WERI-Rb-1 (cell line): Measurements from ENCODE around the gene AHCY.
"Not testable (repeated sequence)": the region's sequence is repeated elsewhere in the genome, so short reads cannot be mapped to it uniquely, and the experiment has no call there.

ENCODE experiments used
- DNase-seq: peaks from one replicate; pipeline ENCODE4 v3.0.0-alpha.2; 2020
- H3K27ac ChIP-seq: fragments of 250-450 bp; sonication (Bioruptor Pico); 2 replicates; pipeline ENCODE4 v1.5.1; 2020; ENCODE audit warnings: mild to moderate bottlenecking, moderate library complexity
- H3K27me3 ChIP-seq: fragments of 250-450 bp; sonication (Bioruptor Pico); 2 replicates; pipeline ENCODE4 v1.5.1; 2021; ENCODE audit warnings: mild to moderate bottlenecking, low read depth, moderate library complexity; ENCODE audit not compliant: insufficient read depth, severe bottlenecking
- H3K36me3 ChIP-seq: fragments of 250-450 bp; sonication (Bioruptor Pico); 2 replicates; pipeline ENCODE4 v1.5.1; 2020; ENCODE audit warnings: mild to moderate bottlenecking, moderate library complexity
- H3K4me3 ChIP-seq: 2 replicates; pipeline ENCODE4 v1.5.1; 2011; ENCODE audit warnings: low read depth, mild to moderate bottlenecking, control low read depth, low read length
- H3K9me3 ChIP-seq: fragments of 250-450 bp; sonication (Bioruptor Pico); 2 replicates; pipeline ENCODE4 v1.5.1; 2021; ENCODE audit warnings: mild to moderate bottlenecking, moderate library complexity; ENCODE audit not compliant: severe bottlenecking
- CTCF ChIP-seq: IDR thresholded peaks from 2 replicates; pipeline ENCODE4 v1.5.1; 2011; ENCODE audit warnings: low read depth, mild to moderate bottlenecking, control low read depth, inconsistent platforms, low read length

Gene AHCY

DNA sequence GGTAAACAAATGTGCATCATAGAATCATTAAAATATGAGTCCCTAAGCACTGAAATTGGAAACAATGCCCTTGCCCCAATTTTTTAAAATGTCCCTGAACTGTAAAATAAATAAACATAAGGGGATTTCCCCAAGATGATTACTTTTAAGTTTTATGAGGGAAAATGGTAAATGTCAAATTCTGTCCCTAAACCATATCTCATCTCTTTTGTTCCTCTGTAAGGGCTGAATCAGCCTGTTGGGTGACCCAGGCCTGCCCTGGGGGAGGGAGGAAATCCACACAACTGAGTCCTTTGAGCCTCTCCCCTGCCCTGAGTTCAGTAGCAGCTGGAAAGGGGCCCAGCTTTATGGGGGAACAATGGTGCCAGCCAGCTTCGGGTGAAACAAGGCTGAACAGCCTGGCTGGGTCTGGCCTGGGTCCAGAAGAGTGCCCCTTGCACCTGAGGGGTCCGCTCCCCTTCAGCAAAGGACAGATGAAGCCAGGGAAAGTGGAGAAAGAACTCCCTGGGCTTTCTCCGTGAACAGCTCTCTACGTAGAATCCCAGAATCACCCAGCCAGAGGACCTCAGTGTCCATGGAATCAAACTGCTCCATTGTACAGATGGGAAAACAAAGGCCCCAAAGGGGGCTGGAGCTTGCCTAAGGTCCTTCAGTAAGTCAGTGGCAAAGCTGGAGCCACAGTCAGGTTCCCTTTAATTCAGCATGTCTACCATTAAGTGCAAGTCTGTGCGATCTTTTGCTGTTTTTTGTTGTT, 31.7 kb upstream of the AHCY start:
- Histone ChIP-seq H3K27ac (no peak overlapping the region), H3K4me3 (no peak overlapping the region), H3K9me3 (no peaks in the 10 kb centered on the region), H3K27me3 (no peaks in the 10 kb centered on the region), H3K36me3 (no peaks in the 10 kb centered on the region)
- TF ChIP-seq CTCF: no peak
- no peak for DNase-seq

- Histone ChIP-seq H3K36me3 (no peaks in the 10 kb centered on the region), H3K27me3 (no peaks in the 10 kb centered on the region), H3K4me3 (no peak overlapping the region), H3K9me3 (no peaks in the 10 kb centered on the region), H3K27ac (no peak overlapping the region)
- TF ChIP-seq CTCF: no peak
- no peak for DNase-seq
Observed at GRCh38 chr20:34333786-34334185, 30.6 kb upstream of the AHCY start.

DNA sequence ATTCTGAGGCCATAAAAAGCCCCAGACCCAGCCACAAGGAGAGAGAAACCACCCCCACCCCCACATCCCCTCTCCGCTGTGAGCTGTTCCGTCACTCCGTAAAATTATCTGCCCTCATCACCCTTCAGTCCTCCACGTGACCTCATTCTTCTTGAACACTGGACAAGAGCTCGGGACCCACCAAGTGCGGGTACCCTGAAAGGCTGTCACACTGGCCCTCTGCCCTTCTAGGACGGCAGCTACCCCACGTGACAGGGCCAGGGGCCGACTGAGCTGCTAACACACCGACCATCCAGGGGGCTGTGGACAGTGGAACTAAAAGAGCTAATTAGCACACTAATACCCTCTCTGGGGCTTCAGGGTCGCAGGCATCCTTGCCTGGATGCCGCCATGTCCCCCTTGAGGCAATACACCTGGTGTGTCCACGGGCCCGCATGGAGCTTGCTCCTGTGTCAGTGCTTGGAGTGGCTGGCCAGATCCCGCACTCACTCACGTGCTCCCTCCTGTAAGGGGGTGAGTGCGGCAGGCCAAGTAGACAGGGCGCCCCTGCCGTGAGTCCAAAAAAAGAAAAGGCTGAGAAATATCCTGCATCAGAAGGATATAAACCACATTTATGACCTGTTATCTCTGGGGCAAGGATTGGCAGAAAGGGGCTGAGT, 29.2 kb upstream of the AHCY start:
- no peak overlapping the region for H3K27ac ChIP-seq
- no peak for TF ChIP-seq CTCF
- no peaks in the 10 kb centered on the region for H3K27me3 ChIP-seq
- H3K36me3 ChIP-seq: no peaks in the 10 kb centered on the region
- no peak overlapping the region for H3K4me3 ChIP-seq
- no peak for DNase-seq
- no peaks in the 10 kb centered on the region for H3K9me3 ChIP-seq

DNA sequence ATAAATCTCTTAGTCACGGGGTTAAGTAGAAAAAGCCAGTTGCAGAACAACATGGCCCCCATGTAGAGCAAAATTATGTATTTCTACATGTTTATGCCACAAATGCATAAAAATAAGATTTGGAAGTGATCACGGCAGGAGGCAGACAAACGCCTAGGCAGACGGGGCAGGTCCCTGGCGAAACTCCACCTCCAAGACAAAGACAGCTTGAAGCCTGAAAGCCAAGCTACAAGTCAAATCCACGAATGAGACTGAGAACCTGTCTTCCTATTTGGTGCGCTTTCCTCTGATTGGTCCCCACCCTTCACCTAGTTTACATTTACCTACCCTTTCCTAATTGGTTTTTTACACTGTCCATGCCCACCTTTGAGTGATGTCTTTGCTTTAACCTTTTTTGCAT, 28.7 kb upstream of the AHCY start:
- TF ChIP-seq CTCF: no peak
- Histone ChIP-seq H3K27ac (no peak overlapping the region), H3K36me3 (no peaks in the 10 kb centered on the region), H3K4me3 (no peak overlapping the region), H3K27me3 (no peaks in the 10 kb centered on the region), H3K9me3 (no peaks in the 10 kb centered on the region)
- no peak for DNase-seq

GRCh38 chr20:34330861-34331544, 27.8 kb upstream of the AHCY start:
- not testable (repeated sequence) for DNase-seq, H3K36me3 ChIP-seq, H3K27ac ChIP-seq, H3K9me3 ChIP-seq, H3K4me3 ChIP-seq, H3K27me3 ChIP-seq

DNA sequence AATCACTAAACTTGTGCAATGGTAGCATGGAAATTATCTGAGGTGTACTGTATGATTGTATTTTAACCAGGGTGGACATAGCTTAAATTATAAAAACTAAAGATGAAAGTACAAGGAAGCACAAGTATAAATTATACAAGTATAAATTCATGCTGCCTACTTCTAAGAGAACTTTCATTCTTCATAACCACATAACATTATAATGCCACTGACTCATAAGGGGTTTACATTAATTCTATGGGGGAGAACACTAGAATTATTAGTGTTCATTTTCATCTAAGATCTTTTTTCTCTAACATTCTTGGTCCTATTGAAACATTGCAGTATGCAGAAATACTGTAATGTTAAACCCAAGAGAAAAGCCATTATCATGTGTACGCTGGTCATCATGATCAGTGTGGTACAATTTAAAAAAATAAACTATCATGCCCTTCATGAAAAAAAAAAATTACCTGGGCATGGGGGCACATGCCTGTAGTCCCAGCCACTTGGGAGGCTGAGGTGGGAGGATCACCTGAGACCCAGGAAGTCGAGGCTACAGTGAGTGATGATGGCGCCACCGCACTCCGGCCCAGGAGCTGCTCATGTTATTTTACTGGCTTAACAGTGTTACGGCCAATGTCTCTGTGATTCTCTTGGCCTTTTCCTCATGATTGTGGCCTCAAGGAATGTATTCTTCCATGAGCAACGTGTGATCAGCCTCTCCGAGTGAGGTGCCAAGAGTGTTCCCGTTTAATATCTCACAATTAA, 25.9 kb upstream of the AHCY start:
- DNase-seq: no peak
- Histone ChIP-seq H3K27ac (no peak overlapping the region), H3K4me3 (no peak overlapping the region), H3K9me3 (no peaks in the 10 kb centered on the region), H3K27me3 (no peaks in the 10 kb centered on the region), H3K36me3 (no peaks in the 10 kb centered on the region)
- no peak for TF ChIP-seq CTCF

DNA sequence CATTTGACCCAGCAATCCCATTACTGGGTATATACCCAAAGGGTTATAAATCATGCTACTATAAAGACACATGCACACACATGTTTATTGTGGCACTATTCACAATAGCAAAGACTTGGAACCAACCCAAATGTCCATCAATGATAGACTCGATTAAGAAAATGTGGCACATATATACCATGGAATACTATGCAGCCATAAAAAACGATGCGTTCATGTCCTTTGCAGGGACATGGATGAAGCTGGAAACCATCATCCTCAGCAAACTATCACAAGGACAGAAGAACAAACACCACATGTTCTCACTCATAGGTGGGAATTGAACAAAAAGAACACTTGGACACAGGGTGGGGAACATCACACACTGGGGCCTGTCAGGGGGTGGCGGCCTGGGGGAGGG, 25.1 kb upstream of the AHCY start:
- H3K9me3 ChIP-seq, H3K36me3 ChIP-seq, H3K4me3 ChIP-seq, H3K27me3 ChIP-seq, H3K27ac ChIP-seq, DNase-seq: not testable (repeated sequence)
